Measurements from ENCODE around the gene ALAS1.

The ALAS1 gene

GRCh38 chr3:52256159-52256558 lies 58.2 kb downstream of the ALAS1 start:
- no peak for FAIRE-seq

GRCh38 chr3:52256622-52257021 lies 58.7 kb downstream of the ALAS1 start:
- FAIRE-seq = no peak

- FAIRE-seq = no peak
These were observed 60.0 kb downstream of the ALAS1 start for GRCh38 chr3:52257911-52258310.

- FAIRE-seq = no peak
These were observed 61.1 kb downstream of the ALAS1 start for GRCh38 chr3:52259035-52259434.

GRCh38 chr3:52259448-52259847 lies 61.5 kb downstream of the ALAS1 start:
- no peak for FAIRE-seq

- FAIRE-seq = no peak
These were observed 64.5 kb downstream of the ALAS1 start for GRCh38 chr3:52262447-52262846.
